Gastrocnemius medialis (tissue), 4 donors: ENCODE data around the gene RNASET2. TPM values are rescaled to one million over a fixed set of nuclear protein-coding genes. Genes with fewer than 3 reads are reported as not detected.

Experiments used
- ATAC-seq, 2 donors: fragments of 150-250 bp; one replicate each; pipeline ENCODE4 v1.9.1; 2016
- DNase-seq, 2 donors: peaks; one replicate each; pipeline ENCODE4 v3.0.0-alpha.2; 2019
- H3K27ac ChIP-seq, 4 donors: fragments of 200-600 bp; sonication (generic); 1 replicate in 1 of 4; 2 replicates in 3 of 4; pipeline ENCODE4 v1.5.1; 2016 to 2018; ENCODE audit warnings: mild to moderate bottlenecking in 2 of 4, moderate library complexity in 1 of 4
- H3K27me3 ChIP-seq, 3 donors: fragments of 200-600 bp; sonication (generic) in 2 of 3; 1 replicate in 1 of 3; 2 replicates in 2 of 3; pipeline versions ENCODE4 v1.5.1 to v1.6.0; 2016 to 2019; ENCODE audit warnings: mild to moderate bottlenecking in 1 of 3, moderate library complexity in 1 of 3
- H3K36me3 ChIP-seq, 2 donors: fragments of 200-600 bp; sonication (generic) in 1 of 2; one replicate each; pipeline ENCODE4 v1.5.1; 2017 to 2018
- H3K4me1 ChIP-seq, 2 donors: fragments of 200-600 bp; sonication (generic) in 1 of 2; one replicate each; pipeline ENCODE4 v1.5.1; 2016 to 2017; ENCODE audit warnings: mild to moderate bottlenecking in 2 of 2
- H3K4me3 ChIP-seq, 4 donors: fragments of 200-600 bp; sonication (generic) in 3 of 4; 1 replicate in 1 of 4; 2 replicates in 3 of 4; pipeline ENCODE4 v1.5.1; 2016 to 2019; ENCODE audit warnings: mild to moderate bottlenecking in 2 of 4
- H3K9me3 ChIP-seq, 3 donors: fragments of 200-600 bp; sonication (generic) in 2 of 3; 1 replicate in 1 of 3; 2 replicates in 2 of 3; pipeline ENCODE4 v1.5.1; 2016 to 2019
- CTCF ChIP-seq, 5 experiments: fragments of 450-650 bp in 3 of 5; fragments of 200-600 bp in 2 of 5; sonication (generic) in 2 of 5; IDR thresholded peaks in 4 of 5; conservative IDR thresholded peaks in 1 of 5; 1 replicate in 4 of 5; 2 replicates in 1 of 5; pipeline ENCODE4 v1.5.1; 2016 to 2019; ENCODE audit warnings: antibody characterized with exemption in 5 of 5, mild to moderate bottlenecking in 3 of 5, moderate library complexity in 3 of 5
- POLR2A ChIP-seq, 2 donors: fragments of 450-650 bp; IDR thresholded peaks; one replicate each; pipeline ENCODE4 v1.6.1; 2017; ENCODE audit warnings: antibody characterized with exemption in 2 of 2, mild to moderate bottlenecking in 2 of 2, moderate library complexity in 2 of 2
- in situ Hi-C, 4 donors: fragments of 200-750 bp; cut with MboI; loops; one replicate each; pipeline versions ENCODE4 v1.15.0 to v1.8.0; 2017; ENCODE audit warnings: low sequenced_read_pairs in 4 of 4
- intact Hi-C: fragments of 100-400 bp; cut with DNase I; formaldehyde crosslinking; loops from one replicate; pipeline ENCODE4 v1.15.1; 2023; ENCODE audit warnings: low total_unique reads
- total RNA-seq, 4 donors: library from RNA; depleted of rRNA; stranded (reverse); fragments of >200 nt; gene quantifications; one replicate each; pipeline versions ENCODE4 v1.1.0 to v1.2.3, GENCODE V29; 2016

Gene RNASET2
- total RNA-seq, 4 donors from 2014 or later: 4.9 to 9.6 (median 6.5) TPM

GRCh38 chr6:166957805-166958076 is 1.4 kb upstream of the RNASET2 start:
- ATAC-seq: no peak
- intact Hi-C loops: loop anchor here (10.0 kb wide), 1 partner anchor 173 kb away; no protein-coding TSS in a partner anchor
- TF ChIP-seq CTCF (IDR thresholded peaks at IDR 0.05 in 4 of 5, conservative IDR thresholded peaks at IDR 0.05 in 1 of 5) (no peak), POLR2A (IDR thresholded peaks at IDR 0.05) (no peak)
- peak overlapping the region in 1 of 4 donors; percentile 79 for H3K27ac ChIP-seq
- no peaks in the 10 kb centered on the region for H3K36me3 ChIP-seq
- in situ Hi-C loops: no loop called here
- no peaks in the 10 kb centered on the region for H3K27me3 ChIP-seq
- no peak for DNase-seq
- no peaks in the 10 kb centered on the region for H3K9me3 ChIP-seq
- H3K4me3 ChIP-seq: no peak overlapping the region
- H3K4me1 ChIP-seq: peaks cover 0 to 18% of the 10 kb centered on the region in 2 donors

GRCh38 chr6:166957087-166957804 is 896 bp upstream of the RNASET2 start:
- intact Hi-C loops (loop anchor here (10.0 kb wide), 1 partner anchor 172 kb away; no protein-coding TSS in a partner anchor), in situ Hi-C loops (no loop called here)
- Histone ChIP-seq H3K9me3 (no peaks in the 10 kb centered on the region), H3K27me3 (no peaks in the 10 kb centered on the region), H3K27ac (peak overlapping the region; percentile 78 to 82 (median 78)), H3K4me3 (peak overlapping the region; percentile 88 to 99 (median 92)), H3K4me1 (peaks cover 0 to 18% of the 10 kb centered on the region in 2 donors), H3K36me3 (no peaks in the 10 kb centered on the region)
- peak in 1 of 2 donors; percentile 1 for ATAC-seq
- no peak for TF ChIP-seq CTCF (IDR thresholded peaks at IDR 0.05 in 4 of 5, conservative IDR thresholded peaks at IDR 0.05 in 1 of 5)
- TF ChIP-seq POLR2A (IDR thresholded peaks at IDR 0.05): no peak
- DNase-seq: peak in 1 of 2 donors; percentile 26

- H3K9me3 ChIP-seq: no peaks in the 10 kb centered on the region
- peaks cover 0 to 18% of the 10 kb centered on the region in 2 donors for H3K4me1 ChIP-seq
- ATAC-seq (peak; percentile 56 to 63), DNase-seq (no peak)
- no peaks in the 10 kb centered on the region for H3K27me3 ChIP-seq
- in situ Hi-C loops: no loop called here
- intact Hi-C loops: loop anchor here (1.0 to 10.0 kb wide), 2 partner anchors 43 to 171 kb away; partner anchors contain the start of gene CEP43
- peak overlapping the region; percentile 35 to 78 (median 63) for H3K27ac ChIP-seq
- H3K36me3 ChIP-seq: no peaks in the 10 kb centered on the region
- TF ChIP-seq POLR2A (IDR thresholded peaks at IDR 0.05): no peak
- TF ChIP-seq CTCF (IDR thresholded peaks at IDR 0.05 in 4 of 5, conservative IDR thresholded peaks at IDR 0.05 in 1 of 5): no peak
- H3K4me3 ChIP-seq: peak overlapping the region; percentile 88 to 99 (median 92)
Measured at GRCh38 chr6:166955865-166956443, 396 bp downstream of the RNASET2 start.

GRCh38 chr6:166955121-166955864 is 1.1 kb downstream of the RNASET2 start:
- Histone ChIP-seq H3K36me3 (no peaks in the 10 kb centered on the region), H3K9me3 (no peaks in the 10 kb centered on the region), H3K4me1 (peaks cover 0 to 18% of the 10 kb centered on the region in 2 donors), H3K27me3 (no peaks in the 10 kb centered on the region), H3K27ac (peak overlapping the region in 2 of 4 donors; percentile 35 to 78), H3K4me3 (peak overlapping the region; percentile 88 to 99 (median 92))
- no peak for ATAC-seq
- DNase-seq: no peak
- TF ChIP-seq POLR2A (IDR thresholded peaks at IDR 0.05) (no peak), CTCF (IDR thresholded peaks at IDR 0.05 in 4 of 5, conservative IDR thresholded peaks at IDR 0.05 in 1 of 5) (no peak)
- in situ Hi-C loops (no loop called here), intact Hi-C loops (loop anchor here (10.0 kb wide), 1 partner anchor 170 kb away; no protein-coding TSS in a partner anchor)
